ENCODE results near the gene SELENON.
A peak's percentile ranks its signal among the peaks of the same experiment; 100 is the strongest.

Gene SELENON

GRCh38 chr1:25773441-25774125 lies 26.4 kb upstream of the SELENON start:
- H3K9ac ChIP-seq (ENCODE audit: low read length) = no peak overlapping the region
- no peak overlapping the region for H3K4me2 ChIP-seq (ENCODE audit: low read length)

GRCh38 chr1:25774206-25774803 lies 25.7 kb upstream of the SELENON start:
- H2AFZ ChIP-seq (ENCODE audit: low read length) = no peak overlapping the region
- peak overlapping the region; percentile 40 for H3K27ac ChIP-seq (ENCODE audit: low read depth, low read length, poor library complexity, severe bottlenecking)
- TF ChIP-seq CTCF (IDR thresholded peaks at IDR 0.05; ENCODE audit: low read length) (no peak), EZH2 (IDR thresholded peaks at IDR 0.05; ENCODE audit: borderline replicate concordance, low read length) (no peak)
- no peaks in the 10 kb centered on the region for H3K36me3 ChIP-seq (ENCODE audit: insufficient read depth, low read length)
- H3K79me2 ChIP-seq (ENCODE audit: insufficient read depth, low read length) = no peaks in the 10 kb centered on the region
- H3K9me3 ChIP-seq (ENCODE audit: low read length) = no peaks in the 10 kb centered on the region
- no peaks in the 10 kb centered on the region for H4K20me1 ChIP-seq (ENCODE audit: insufficient read depth, low read length)
- no peak overlapping the region for H3K4me3 ChIP-seq (ENCODE audit: low read depth, low read length, poor library complexity, severe bottlenecking)
- H3K4me2 ChIP-seq (ENCODE audit: low read length) = peak overlapping the region; percentile 33
- H3K9me2 ChIP-seq (ENCODE audit: low read depth, low read length) = no peaks in the 10 kb centered on the region
- H3K9ac ChIP-seq (ENCODE audit: low read length) = no peak overlapping the region
- 0 out of 2 replicates have a peak, but pooled peaks cover 5% of the 10 kb centered on the region for H3F3A ChIP-seq (ENCODE audit: insufficient read depth, low read length)
- peaks cover 7% of the 10 kb centered on the region; the same call in 1 of the 2 replicates for H3K27me3 ChIP-seq (ENCODE audit: insufficient read depth, low read length)
- H3K4me1 ChIP-seq (ENCODE audit: insufficient read depth, low read length, severe bottlenecking) = peaks cover 30% of the 10 kb centered on the region

More at GRCh38 chr1:25773441-25774125, 26.4 kb upstream of the SELENON start:
- Histone ChIP-seq H3K27me3 (ENCODE audit: insufficient read depth, low read length) (peaks cover 7% of the 10 kb centered on the region; the same call in 1 of the 2 replicates), H3K27ac (ENCODE audit: low read depth, low read length, poor library complexity, severe bottlenecking) (no peak overlapping the region), H3F3A (ENCODE audit: insufficient read depth, low read length) (0 out of 2 replicates have a peak, but pooled peaks cover 5% of the 10 kb centered on the region), H3K9me2 (ENCODE audit: low read depth, low read length) (no peaks in the 10 kb centered on the region), H2AFZ (ENCODE audit: low read length) (no peak overlapping the region), H4K20me1 (ENCODE audit: insufficient read depth, low read length) (no peaks in the 10 kb centered on the region), H3K36me3 (ENCODE audit: insufficient read depth, low read length) (no peaks in the 10 kb centered on the region), H3K4me1 (ENCODE audit: insufficient read depth, low read length, severe bottlenecking) (peaks cover 28% of the 10 kb centered on the region), H3K79me2 (ENCODE audit: insufficient read depth, low read length) (no peaks in the 10 kb centered on the region), H3K4me3 (ENCODE audit: low read depth, low read length, poor library complexity, severe bottlenecking) (no peak overlapping the region), H3K9me3 (ENCODE audit: low read length) (no peaks in the 10 kb centered on the region)
- no peak for TF ChIP-seq EZH2 (IDR thresholded peaks at IDR 0.05; ENCODE audit: borderline replicate concordance, low read length)

DNA sequence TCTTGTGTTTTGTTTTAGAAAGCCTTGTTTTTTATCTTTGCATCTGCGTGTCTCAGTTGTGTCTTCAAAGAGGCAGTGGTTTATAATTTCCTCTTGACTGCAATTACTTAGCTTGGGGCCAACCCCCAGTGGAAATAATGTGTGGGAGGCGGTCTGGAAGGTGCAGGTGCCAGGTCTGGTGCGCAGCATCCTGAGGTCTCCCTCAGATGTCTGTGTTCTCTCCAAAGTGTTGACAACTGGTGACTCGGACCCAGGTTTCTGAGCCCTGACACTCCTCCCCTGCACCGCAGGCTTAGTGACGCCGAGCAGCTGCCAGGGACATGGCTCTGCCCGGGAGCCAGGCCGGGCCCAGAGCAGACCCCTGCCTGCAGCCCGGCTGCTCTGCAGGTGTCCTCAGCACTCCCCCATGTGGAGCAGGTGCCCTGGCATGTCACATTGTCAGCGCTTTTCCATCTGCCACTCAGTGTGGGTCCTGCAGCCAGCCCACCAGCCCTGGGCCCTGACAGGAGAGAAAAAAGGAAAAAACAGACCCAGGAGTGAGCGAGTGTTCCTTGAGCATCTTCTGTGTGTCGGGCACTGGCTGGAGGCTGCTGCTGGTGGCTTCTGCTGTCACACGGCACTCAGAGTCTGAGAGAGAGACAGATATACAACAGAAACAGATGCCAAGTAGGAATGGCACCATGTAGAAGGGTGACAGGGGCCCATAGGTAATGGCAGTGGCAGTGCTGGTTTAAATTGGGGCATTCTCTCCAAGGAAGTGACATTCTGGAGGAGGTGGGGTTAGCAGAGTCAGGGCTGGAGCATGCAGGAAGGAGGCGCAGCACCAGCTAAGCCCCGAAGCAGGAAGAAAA lies 24.8 kb upstream of the SELENON start:
- no peaks in the 10 kb centered on the region for H3K79me2 ChIP-seq (ENCODE audit: insufficient read depth, low read length)
- no peak overlapping the region for H2AFZ ChIP-seq (ENCODE audit: low read length)
- H3K9me2 ChIP-seq (ENCODE audit: low read depth, low read length) = no peaks in the 10 kb centered on the region
- H3K9me3 ChIP-seq (ENCODE audit: low read length) = no peaks in the 10 kb centered on the region
- no peak overlapping the region for H3K4me3 ChIP-seq (ENCODE audit: low read depth, low read length, poor library complexity, severe bottlenecking)
- 0 out of 2 replicates have a peak, but pooled peaks cover 5% of the 10 kb centered on the region for H3F3A ChIP-seq (ENCODE audit: insufficient read depth, low read length)
- no peak overlapping the region for H3K9ac ChIP-seq (ENCODE audit: low read length)
- H4K20me1 ChIP-seq (ENCODE audit: insufficient read depth, low read length) = no peaks in the 10 kb centered on the region
- H3K36me3 ChIP-seq (ENCODE audit: insufficient read depth, low read length) = no peaks in the 10 kb centered on the region
- H3K4me1 ChIP-seq (ENCODE audit: insufficient read depth, low read length, severe bottlenecking) = peaks cover 30% of the 10 kb centered on the region
- peak overlapping the region; percentile 33; the same call in 1 of the 2 replicates for H3K4me2 ChIP-seq (ENCODE audit: low read length)
- no peak for TF ChIP-seq EZH2 (IDR thresholded peaks at IDR 0.05; ENCODE audit: borderline replicate concordance, low read length)
- TF ChIP-seq CTCF (IDR thresholded peaks at IDR 0.05; ENCODE audit: low read length) = no peak
- peak overlapping the region; percentile 40 for H3K27ac ChIP-seq (ENCODE audit: low read depth, low read length, poor library complexity, severe bottlenecking)
- H3K27me3 ChIP-seq (ENCODE audit: insufficient read depth, low read length) = peaks cover 7% of the 10 kb centered on the region; the same call in 1 of the 2 replicates

Measured in OCI-LY1 (cell line).